GM12801 (cell line): ENCODE measurements around the gene DNAJC24.

Experiments used
- CTCF ChIP-seq: IDR thresholded peaks from one replicate; pipeline ENCODE4 v1.5.1; 2011; ENCODE audit warnings: control low read depth; ENCODE audit not compliant: insufficient read length; ENCODE audit errors: extremely low read depth

The DNAJC24 gene

GRCh38 chr11:31480930-31481329, 111.3 kb downstream of the DNAJC24 start:
- TF ChIP-seq CTCF, result no peak
